K562 (cell line): Measurements from ENCODE around the gene TPI1. TPM values are rescaled to one million over a fixed set of nuclear protein-coding genes. Genes with fewer than 3 reads are reported as not detected.

Experiments
- ELF1 ChIP-seq: fragments of 200-800 bp; sonication (Bioruptor generic); IDR thresholded peaks from 2 replicates; pipeline ENCODE4 v1.6.1; 2016; ENCODE audit warnings: missing genetic modification characterization, missing compliant biosample characterization
- HDAC1 ChIP-seq, 2 experiments: fragments of 450-650 bp; IDR thresholded peaks; 2 replicates each; pipeline ENCODE4 v1.6.1; 2016 to 2017; ENCODE audit warnings: inconsistent platforms in 1 of 2, mild to moderate bottlenecking in 1 of 2, moderate library complexity in 1 of 2
- JUNB ChIP-seq: fragments of 450-650 bp; formaldehyde crosslinking; conservative IDR thresholded peaks from 2 replicates; pipeline ENCODE4 v1.4.0; 2020; ENCODE audit warnings: mild to moderate bottlenecking
- JUND ChIP-seq, 2 experiments: IDR thresholded peaks; 2 replicates in 1 of 2; 3 replicates in 1 of 2; pipeline ENCODE4 v1.6.1; 2011; ENCODE audit warnings: borderline replicate concordance in 2 of 2, low read depth in 2 of 2, low read length in 2 of 2, improper control_type of control experiment in 1 of 2, missing biosample characterization in 1 of 2, missing genetic modification characterization in 1 of 2, missing genetic modification reagents in 1 of 2
- L3MBTL2 ChIP-seq: fragments of 450-650 bp; IDR thresholded peaks from 2 replicates; pipeline ENCODE4 v1.6.1; 2016; ENCODE audit warnings: mild to moderate bottlenecking, moderate library complexity
- RAD51 ChIP-seq: fragments of 450-650 bp; IDR thresholded peaks from 2 replicates; pipeline ENCODE4 v1.7.1; 2016; ENCODE audit warnings: low read depth, mild to moderate bottlenecking, borderline replicate concordance
- SMC3 ChIP-seq: conservative IDR thresholded peaks from 2 replicates; pipeline ENCODE4 v1.6.1; 2011; ENCODE audit warnings: low read depth, low read length, improper control_type of control experiment; ENCODE audit not compliant: insufficient read depth
- TOE1 ChIP-seq, 2 experiments: fragments of 450-650 bp in 1 of 2; sonication (generic) in 1 of 2; formaldehyde crosslinking in 1 of 2; IDR thresholded peaks; 2 replicates each; pipeline versions ENCODE4 v1.7.1 to v1.8.0; 2016 to 2022; ENCODE audit warnings: borderline replicate concordance in 2 of 2, mild to moderate bottlenecking in 2 of 2, antibody characterized with exemption in 1 of 2, inconsistent platforms in 1 of 2, low read depth in 1 of 2, missing genetic modification reagents in 1 of 2, moderate library complexity in 1 of 2
- ZNF764 ChIP-seq: fragments of 250-450 bp; sonication (Bioruptor Pico); IDR thresholded peaks from 2 replicates; pipeline ENCODE4 v1.4.0; 2020; ENCODE audit warnings: low read depth, mild to moderate bottlenecking, moderate library complexity
- polyA plus RNA-seq, 8 experiments: library from polyadenylated mRNA; depleted of rRNA in 4 of 8; stranded (reverse) in 5 of 8; unstranded in 3 of 8; fragments of >200 nt; fragmentation: Nextera tagmentation in 2 of 8; fragmentation: Illumina TruSeq in 1 of 8; extraction: Ambion mirVana in 2 of 8; extraction: Trizol in 1 of 8; gene quantifications; 2 replicates each; pipeline versions ENCODE4 v1.2.1 to v1.2.3, GENCODE V29; 2011 to 2014; ENCODE audit warnings: inconsistent platforms in 1 of 8, missing spikeins in 1 of 8
- total RNA-seq, 7 experiments: library from RNA; depleted of rRNA in 6 of 7; stranded (reverse); fragments of >200 nt in 6 of 7; fragmentation: Illumina TruSeq in 2 of 7; extraction: Trizol in 2 of 7; gene quantifications; 2 replicates each; pipeline versions ENCODE4 v1.2.1 to v1.2.3, GENCODE V29; 2011 to 2021; ENCODE audit warnings: low replicate concordance in 1 of 7
- TF ChIP-seq, protein P1 (sequence below): fragments of 450-650 bp; IDR thresholded peaks from 2 replicates; pipeline ENCODE4 v1.6.1; 2016; ENCODE audit warnings: mild to moderate bottlenecking, moderate library complexity
- TF ChIP-seq, protein P2 (sequence below), 2 experiments: fragments of 450-650 bp; conservative IDR thresholded peaks; 2 replicates each; pipeline ENCODE4 v1.6.1; 2017; ENCODE audit warnings: mild to moderate bottlenecking in 2 of 2, moderate library complexity in 2 of 2

The TPI1 gene
- total and polyA plus RNA-seq, 9 of the 15 experiments (the other 6 are each of a cell fraction or from before 2014, with no cell fraction given): 662 to 4,971 (median 892) TPM

DNA sequence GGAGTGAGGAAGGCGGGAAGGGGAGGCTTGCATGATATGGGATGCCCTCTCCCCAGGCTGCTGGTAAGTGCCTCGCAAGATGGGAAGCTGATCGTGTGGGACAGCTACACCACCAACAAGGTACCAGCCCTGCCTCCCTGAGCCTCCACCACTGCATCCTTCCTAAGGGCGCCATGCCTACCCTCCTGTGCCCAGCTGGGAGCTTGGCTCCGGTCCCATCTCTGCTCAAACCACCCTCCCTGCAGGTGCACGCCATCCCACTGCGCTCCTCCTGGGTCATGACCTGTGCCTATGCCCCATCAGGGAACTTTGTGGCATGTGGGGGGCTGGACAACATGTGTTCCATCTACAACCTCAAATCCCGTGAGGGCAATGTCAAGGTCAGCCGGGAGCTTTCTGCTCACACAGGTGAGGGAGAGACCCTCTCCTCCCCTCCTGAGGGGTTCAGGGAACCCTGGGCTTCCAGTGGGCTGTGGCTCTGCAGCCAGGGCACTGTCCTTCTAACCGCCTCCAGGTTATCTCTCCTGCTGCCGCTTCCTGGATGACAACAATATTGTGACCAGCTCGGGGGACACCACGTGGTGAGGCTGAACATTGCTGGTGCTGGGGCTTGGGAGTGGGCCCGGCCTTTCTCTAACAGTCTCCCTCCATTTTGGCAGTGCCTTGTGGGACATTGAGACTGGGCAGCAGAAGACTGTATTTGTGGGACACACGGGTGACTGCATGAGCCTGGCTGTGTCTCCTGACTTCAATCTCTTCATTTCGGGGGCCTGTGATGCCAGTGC is 24.0 kb upstream of the TPI1 start (continued):
- TF ChIP-seq, protein P1, sequence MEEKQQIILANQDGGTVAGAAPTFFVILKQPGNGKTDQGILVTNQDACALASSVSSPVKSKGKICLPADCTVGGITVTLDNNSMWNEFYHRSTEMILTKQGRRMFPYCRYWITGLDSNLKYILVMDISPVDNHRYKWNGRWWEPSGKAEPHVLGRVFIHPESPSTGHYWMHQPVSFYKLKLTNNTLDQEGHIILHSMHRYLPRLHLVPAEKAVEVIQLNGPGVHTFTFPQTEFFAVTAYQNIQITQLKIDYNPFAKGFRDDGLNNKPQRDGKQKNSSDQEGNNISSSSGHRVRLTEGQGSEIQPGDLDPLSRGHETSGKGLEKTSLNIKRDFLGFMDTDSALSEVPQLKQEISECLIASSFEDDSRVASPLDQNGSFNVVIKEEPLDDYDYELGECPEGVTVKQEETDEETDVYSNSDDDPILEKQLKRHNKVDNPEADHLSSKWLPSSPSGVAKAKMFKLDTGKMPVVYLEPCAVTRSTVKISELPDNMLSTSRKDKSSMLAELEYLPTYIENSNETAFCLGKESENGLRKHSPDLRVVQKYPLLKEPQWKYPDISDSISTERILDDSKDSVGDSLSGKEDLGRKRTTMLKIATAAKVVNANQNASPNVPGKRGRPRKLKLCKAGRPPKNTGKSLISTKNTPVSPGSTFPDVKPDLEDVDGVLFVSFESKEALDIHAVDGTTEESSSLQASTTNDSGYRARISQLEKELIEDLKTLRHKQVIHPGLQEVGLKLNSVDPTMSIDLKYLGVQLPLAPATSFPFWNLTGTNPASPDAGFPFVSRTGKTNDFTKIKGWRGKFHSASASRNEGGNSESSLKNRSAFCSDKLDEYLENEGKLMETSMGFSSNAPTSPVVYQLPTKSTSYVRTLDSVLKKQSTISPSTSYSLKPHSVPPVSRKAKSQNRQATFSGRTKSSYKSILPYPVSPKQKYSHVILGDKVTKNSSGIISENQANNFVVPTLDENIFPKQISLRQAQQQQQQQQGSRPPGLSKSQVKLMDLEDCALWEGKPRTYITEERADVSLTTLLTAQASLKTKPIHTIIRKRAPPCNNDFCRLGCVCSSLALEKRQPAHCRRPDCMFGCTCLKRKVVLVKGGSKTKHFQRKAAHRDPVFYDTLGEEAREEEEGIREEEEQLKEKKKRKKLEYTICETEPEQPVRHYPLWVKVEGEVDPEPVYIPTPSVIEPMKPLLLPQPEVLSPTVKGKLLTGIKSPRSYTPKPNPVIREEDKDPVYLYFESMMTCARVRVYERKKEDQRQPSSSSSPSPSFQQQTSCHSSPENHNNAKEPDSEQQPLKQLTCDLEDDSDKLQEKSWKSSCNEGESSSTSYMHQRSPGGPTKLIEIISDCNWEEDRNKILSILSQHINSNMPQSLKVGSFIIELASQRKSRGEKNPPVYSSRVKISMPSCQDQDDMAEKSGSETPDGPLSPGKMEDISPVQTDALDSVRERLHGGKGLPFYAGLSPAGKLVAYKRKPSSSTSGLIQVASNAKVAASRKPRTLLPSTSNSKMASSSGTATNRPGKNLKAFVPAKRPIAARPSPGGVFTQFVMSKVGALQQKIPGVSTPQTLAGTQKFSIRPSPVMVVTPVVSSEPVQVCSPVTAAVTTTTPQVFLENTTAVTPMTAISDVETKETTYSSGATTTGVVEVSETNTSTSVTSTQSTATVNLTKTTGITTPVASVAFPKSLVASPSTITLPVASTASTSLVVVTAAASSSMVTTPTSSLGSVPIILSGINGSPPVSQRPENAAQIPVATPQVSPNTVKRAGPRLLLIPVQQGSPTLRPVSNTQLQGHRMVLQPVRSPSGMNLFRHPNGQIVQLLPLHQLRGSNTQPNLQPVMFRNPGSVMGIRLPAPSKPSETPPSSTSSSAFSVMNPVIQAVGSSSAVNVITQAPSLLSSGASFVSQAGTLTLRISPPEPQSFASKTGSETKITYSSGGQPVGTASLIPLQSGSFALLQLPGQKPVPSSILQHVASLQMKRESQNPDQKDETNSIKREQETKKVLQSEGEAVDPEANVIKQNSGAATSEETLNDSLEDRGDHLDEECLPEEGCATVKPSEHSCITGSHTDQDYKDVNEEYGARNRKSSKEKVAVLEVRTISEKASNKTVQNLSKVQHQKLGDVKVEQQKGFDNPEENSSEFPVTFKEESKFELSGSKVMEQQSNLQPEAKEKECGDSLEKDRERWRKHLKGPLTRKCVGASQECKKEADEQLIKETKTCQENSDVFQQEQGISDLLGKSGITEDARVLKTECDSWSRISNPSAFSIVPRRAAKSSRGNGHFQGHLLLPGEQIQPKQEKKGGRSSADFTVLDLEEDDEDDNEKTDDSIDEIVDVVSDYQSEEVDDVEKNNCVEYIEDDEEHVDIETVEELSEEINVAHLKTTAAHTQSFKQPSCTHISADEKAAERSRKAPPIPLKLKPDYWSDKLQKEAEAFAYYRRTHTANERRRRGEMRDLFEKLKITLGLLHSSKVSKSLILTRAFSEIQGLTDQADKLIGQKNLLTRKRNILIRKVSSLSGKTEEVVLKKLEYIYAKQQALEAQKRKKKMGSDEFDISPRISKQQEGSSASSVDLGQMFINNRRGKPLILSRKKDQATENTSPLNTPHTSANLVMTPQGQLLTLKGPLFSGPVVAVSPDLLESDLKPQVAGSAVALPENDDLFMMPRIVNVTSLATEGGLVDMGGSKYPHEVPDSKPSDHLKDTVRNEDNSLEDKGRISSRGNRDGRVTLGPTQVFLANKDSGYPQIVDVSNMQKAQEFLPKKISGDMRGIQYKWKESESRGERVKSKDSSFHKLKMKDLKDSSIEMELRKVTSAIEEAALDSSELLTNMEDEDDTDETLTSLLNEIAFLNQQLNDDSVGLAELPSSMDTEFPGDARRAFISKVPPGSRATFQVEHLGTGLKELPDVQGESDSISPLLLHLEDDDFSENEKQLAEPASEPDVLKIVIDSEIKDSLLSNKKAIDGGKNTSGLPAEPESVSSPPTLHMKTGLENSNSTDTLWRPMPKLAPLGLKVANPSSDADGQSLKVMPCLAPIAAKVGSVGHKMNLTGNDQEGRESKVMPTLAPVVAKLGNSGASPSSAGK: peak; percentile 66
- TF ChIP-seq L3MBTL2: peak; percentile 56; the same call in 1 of the 2 replicates
- TF ChIP-seq, protein P2, sequence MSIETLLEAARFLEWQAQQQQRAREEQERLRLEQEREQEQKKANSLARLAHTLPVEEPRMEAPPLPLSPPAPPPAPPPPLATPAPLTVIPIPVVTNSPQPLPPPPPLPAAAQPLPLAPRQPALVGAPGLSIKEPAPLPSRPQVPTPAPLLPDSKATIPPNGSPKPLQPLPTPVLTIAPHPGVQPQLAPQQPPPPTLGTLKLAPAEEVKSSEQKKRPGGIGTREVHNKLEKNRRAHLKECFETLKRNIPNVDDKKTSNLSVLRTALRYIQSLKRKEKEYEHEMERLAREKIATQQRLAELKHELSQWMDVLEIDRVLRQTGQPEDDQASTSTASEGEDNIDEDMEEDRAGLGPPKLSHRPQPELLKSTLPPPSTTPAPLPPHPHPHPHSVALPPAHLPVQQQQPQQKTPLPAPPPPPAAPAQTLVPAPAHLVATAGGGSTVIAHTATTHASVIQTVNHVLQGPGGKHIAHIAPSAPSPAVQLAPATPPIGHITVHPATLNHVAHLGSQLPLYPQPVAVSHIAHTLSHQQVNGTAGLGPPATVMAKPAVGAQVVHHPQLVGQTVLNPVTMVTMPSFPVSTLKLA (conservative IDR thresholded peaks at IDR 0.05): peak; percentile 74 to 77
- 0 out of 2 replicates have a peak, but pooled peaks have one; percentile 18 for TF ChIP-seq SMC3
- TF ChIP-seq TOE1 (IDR thresholded peaks at IDR 0.05; ENCODE audit: borderline replicate concordance): no peak
- TF ChIP-seq TOE1 (CRISPR knock-in tag; IDR thresholded peaks at IDR 0.05; ENCODE audit: borderline replicate concordance, low read depth): no peak
- TF ChIP-seq RAD51: peak; percentile 36; the same call in 1 of the 2 replicates
- no peak for TF ChIP-seq ZNF764 (CRISPR knock-in tag)
- 0 out of 4 replicates have a peak, but pooled peaks of 1 of the 2 experiments have one; percentile 32 for TF ChIP-seq HDAC1 (IDR thresholded peaks at IDR 0.05)
- peak; percentile 71 for TF ChIP-seq ELF1 (tag)
- 0 out of 2 replicates have a peak, but pooled peaks have one; percentile 19 for TF ChIP-seq JUND (IDR thresholded peaks at IDR 0.05; ENCODE audit: borderline replicate concordance, low read depth, low read length)
- no peak; the same call in 2 of the 3 replicates for TF ChIP-seq JUND (tag; IDR thresholded peaks at IDR 0.05; ENCODE audit: borderline replicate concordance, low read depth, low read length)
- TF ChIP-seq JUNB (CRISPR knock-in tag): no peak
